ENCODE data around the gene ADAP1.

DNA sequence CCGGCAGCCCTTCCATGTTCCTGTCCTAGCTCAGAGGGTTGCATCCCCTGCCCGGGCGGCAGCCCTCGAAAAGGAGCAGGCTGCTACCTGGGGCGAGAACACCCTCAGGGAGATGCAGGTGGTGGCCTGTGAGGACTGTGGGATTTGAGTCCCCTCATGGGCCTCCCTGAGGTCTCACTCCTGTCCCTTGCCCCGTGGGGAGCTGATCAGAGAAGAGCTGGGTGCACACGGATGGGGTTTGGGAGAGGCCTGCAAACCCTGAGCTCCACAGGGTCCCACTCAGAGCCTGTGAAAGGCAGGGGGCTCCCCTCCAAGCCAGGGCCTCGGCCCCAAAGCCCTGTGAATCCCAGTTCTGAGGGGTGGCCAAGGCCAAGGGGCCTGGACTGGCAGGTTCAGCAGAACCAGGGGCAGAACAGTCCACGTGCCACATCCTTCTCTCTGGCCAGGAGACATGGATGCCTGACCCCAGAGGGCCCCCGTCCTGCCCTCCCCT is 28.1 kb upstream of the ADAP1 start:
- TF ChIP-seq GATA2 (IDR thresholded peaks at IDR 0.05; ENCODE audit: low read depth, low read length) (no peak), GATA3 (IDR thresholded peaks at IDR 0.05; ENCODE audit: low read depth, low read length) (no peak)

Measured in SH-SY5Y (cell line).